Astrocyte (in vitro differentiated cells and primary cell): ENCODE data around the gene EN1. TPM values are rescaled to one million over a fixed set of nuclear protein-coding genes. Genes with fewer than 3 reads are reported as not detected.

Source experiments
- DNase-seq: peaks from one replicate; pipeline ENCODE4 v3.0.0-alpha.2; 2010; ENCODE audit warnings: low read depth
- FAIRE-seq: peaks from 2 replicates; lab custom pipeline; 2011; peaks lifted over from hg19 to GRCh38; lab: Jason Lieb, UNC
- H2AFZ ChIP-seq: 2 replicates; pipeline ENCODE4 v1.6.0; 2012; ENCODE audit warnings: low read depth, low read length, inconsistent platforms
- H3K27ac ChIP-seq: 2 replicates; pipeline ENCODE4 v1.5.1; 2011; ENCODE audit warnings: low read depth, low read length, inconsistent platforms
- H3K27me3 ChIP-seq: 2 replicates; pipeline ENCODE4 v1.6.0; 2011; ENCODE audit warnings: low read length, inconsistent platforms; ENCODE audit not compliant: insufficient read depth
- H3K36me3 ChIP-seq: 2 replicates; pipeline ENCODE4 v1.5.1; 2011; ENCODE audit warnings: low read length, inconsistent platforms; ENCODE audit not compliant: insufficient read depth
- H3K4me1 ChIP-seq: 2 replicates; pipeline ENCODE4 v1.5.1; 2011; ENCODE audit warnings: low read length, inconsistent platforms; ENCODE audit not compliant: insufficient read depth
- H3K4me2 ChIP-seq: 2 replicates; pipeline ENCODE4 v1.6.0; 2012; ENCODE audit warnings: low read length, inconsistent platforms
- H3K4me3 ChIP-seq: 2 replicates; pipeline ENCODE4 v1.5.1; 2011; ENCODE audit warnings: low read depth, mild to moderate bottlenecking, low read length, inconsistent platforms; ENCODE audit not compliant: insufficient read depth
- H3K79me2 ChIP-seq: 2 replicates; pipeline ENCODE4 v1.6.0; 2012; ENCODE audit warnings: mild to moderate bottlenecking, low read length, inconsistent platforms; ENCODE audit not compliant: insufficient read depth
- H3K9ac ChIP-seq: 2 replicates; pipeline ENCODE4 v1.6.0; 2012; ENCODE audit warnings: mild to moderate bottlenecking, low read length, inconsistent platforms
- H3K9me3 ChIP-seq: 2 replicates; pipeline ENCODE4 v1.5.1; 2012; ENCODE audit warnings: low read depth, mild to moderate bottlenecking, low read length, inconsistent platforms; ENCODE audit not compliant: insufficient read depth
- H4K20me1 ChIP-seq: 2 replicates; pipeline ENCODE4 v1.6.0; 2012; ENCODE audit warnings: low read length, inconsistent platforms; ENCODE audit not compliant: insufficient read depth
- H3K27ac Mint-ChIP-seq: one replicate; pipeline ENCODE4 v1.8.0; 2021; ENCODE audit warnings: mild to moderate bottlenecking, mixed read lengths; ENCODE audit not compliant: unreplicated experiment
- H3K27me3 Mint-ChIP-seq: one replicate; pipeline ENCODE4 v1.8.0; 2021; ENCODE audit warnings: low read depth, mixed read lengths; ENCODE audit not compliant: unreplicated experiment
- H3K36me3 Mint-ChIP-seq: one replicate; pipeline ENCODE4 v1.8.0; 2021; ENCODE audit warnings: low read depth, mixed read lengths; ENCODE audit not compliant: unreplicated experiment
- H3K4me1 Mint-ChIP-seq: one replicate; pipeline ENCODE4 v1.8.0; 2021; ENCODE audit warnings: low read depth, mixed read lengths; ENCODE audit not compliant: unreplicated experiment
- H3K4me3 Mint-ChIP-seq: one replicate; pipeline ENCODE4 v1.8.0; 2021; ENCODE audit warnings: mild to moderate bottlenecking, moderate library complexity, mixed read lengths; ENCODE audit not compliant: unreplicated experiment
- H3K9me3 Mint-ChIP-seq: one replicate; pipeline ENCODE4 v1.8.0; 2021; ENCODE audit warnings: mild to moderate bottlenecking, mixed read lengths; ENCODE audit not compliant: unreplicated experiment
- EZH2 ChIP-seq: IDR thresholded peaks from 2 replicates; pipeline ENCODE4 v1.6.1; 2012; ENCODE audit warnings: mild to moderate bottlenecking, low read length, inconsistent platforms; ENCODE audit not compliant: insufficient read depth
- total RNA-seq: library from RNA; stranded (reverse); gene quantifications from 2 replicates; pipeline ENCODE4 v1.2.1, GENCODE V29; 2021
- TF ChIP-seq, protein P1 (sequence below): IDR thresholded peaks from 2 replicates; pipeline ENCODE4 v1.5.1; 2011; ENCODE audit warnings: low read depth, mild to moderate bottlenecking, inconsistent platforms, low read length, moderate library complexity; ENCODE audit not compliant: insufficient read depth

The EN1 gene
- total RNA-seq, 1 donor from 2014 or later, result 0.09 TPM

DNA sequence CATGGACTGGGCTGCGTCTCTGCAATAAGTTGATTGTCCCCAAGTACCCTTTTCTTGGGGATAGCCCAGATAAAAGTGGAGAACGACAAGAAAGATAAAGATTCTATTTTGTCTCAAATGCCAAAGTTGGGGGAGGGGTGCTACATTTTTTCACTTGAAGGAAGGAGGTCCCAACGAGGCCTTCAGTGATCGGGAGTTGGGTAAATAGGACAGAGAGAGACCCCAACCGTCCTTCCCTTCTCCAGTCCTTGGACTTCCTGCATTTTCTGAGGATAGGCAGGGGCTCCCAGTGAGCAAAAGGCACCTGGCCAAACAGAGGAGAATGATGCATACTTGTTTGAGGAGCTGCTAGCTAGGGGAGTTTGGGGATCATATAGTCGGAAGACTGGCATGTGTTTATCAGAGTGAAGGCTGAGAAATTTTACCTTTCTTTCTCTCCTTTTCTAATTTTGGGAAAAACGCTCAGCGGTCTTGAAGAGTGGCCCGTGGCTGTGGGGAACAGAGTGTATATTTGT lies 3.5 kb upstream of the EN1 start:
- peaks cover 79% of the 10 kb centered on the region for H3K27me3 Mint-ChIP-seq

DNA sequence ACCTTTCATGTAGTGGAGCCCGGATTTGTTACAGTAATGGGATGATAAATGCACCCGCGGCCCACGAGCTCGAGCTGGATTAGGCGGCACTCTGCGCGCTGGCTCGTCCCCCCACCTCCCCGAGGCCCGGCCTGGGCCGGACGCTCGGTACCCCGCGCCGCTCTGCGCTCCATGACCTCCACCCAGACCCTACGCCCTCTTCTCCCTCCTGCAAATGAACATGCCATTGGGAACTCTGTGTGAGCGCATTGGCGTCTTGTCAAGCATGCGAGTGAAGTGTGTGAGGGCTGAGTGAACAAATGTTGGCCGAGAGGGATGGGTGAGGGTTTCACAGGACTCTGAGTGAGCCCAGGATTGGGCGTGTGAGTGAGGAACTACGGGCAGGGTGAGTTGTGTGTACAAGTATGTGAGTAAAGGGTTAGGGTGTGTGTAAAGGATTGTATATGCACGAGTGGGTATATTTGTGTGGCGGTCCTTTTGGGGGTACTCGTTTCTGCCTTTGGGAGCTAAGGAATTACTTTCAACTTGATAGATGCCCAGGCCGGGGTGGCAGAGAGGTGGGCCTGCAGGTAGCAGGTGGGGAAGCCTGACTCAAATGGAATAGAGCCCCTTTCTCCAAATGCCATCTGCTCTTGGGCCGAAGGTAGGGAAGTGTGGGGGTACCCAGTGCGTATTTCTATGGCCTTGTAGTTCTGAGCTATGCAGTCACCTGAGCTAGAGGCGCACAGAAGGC lies 2.9 kb upstream of the EN1 start:
- FAIRE-seq, result no peak
- peaks cover 83% of the 10 kb centered on the region for H3K27me3 ChIP-seq
- Mint-ChIP-seq H3K4me1 (peaks cover 2% of the 10 kb centered on the region), H3K36me3 (peaks cover 2% of the 10 kb centered on the region), H3K27ac (no peak overlapping the region), H3K4me3 (no peak overlapping the region), H3K9me3 (peaks cover 31% of the 10 kb centered on the region), H3K27me3 (peaks cover 82% of the 10 kb centered on the region)
- no peak for DNase-seq
- H3K9ac ChIP-seq, result no peak overlapping the region
- H3K79me2 ChIP-seq, result peaks cover 9% of the 10 kb centered on the region
- peak overlapping the region; percentile 85 for H3K4me2 ChIP-seq
- TF ChIP-seq, protein P1, sequence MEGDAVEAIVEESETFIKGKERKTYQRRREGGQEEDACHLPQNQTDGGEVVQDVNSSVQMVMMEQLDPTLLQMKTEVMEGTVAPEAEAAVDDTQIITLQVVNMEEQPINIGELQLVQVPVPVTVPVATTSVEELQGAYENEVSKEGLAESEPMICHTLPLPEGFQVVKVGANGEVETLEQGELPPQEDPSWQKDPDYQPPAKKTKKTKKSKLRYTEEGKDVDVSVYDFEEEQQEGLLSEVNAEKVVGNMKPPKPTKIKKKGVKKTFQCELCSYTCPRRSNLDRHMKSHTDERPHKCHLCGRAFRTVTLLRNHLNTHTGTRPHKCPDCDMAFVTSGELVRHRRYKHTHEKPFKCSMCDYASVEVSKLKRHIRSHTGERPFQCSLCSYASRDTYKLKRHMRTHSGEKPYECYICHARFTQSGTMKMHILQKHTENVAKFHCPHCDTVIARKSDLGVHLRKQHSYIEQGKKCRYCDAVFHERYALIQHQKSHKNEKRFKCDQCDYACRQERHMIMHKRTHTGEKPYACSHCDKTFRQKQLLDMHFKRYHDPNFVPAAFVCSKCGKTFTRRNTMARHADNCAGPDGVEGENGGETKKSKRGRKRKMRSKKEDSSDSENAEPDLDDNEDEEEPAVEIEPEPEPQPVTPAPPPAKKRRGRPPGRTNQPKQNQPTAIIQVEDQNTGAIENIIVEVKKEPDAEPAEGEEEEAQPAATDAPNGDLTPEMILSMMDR, result no peak
- TF ChIP-seq EZH2, result peak; percentile 75
- H3K4me1 ChIP-seq, result peaks cover 6% of the 10 kb centered on the region
- H3K27ac ChIP-seq, result no peak overlapping the region
- H3K9me3 ChIP-seq, result peaks cover 3% of the 10 kb centered on the region
- H4K20me1 ChIP-seq, result no peaks in the 10 kb centered on the region
- H3K4me3 ChIP-seq, result no peak overlapping the region
- no peak overlapping the region for H2AFZ ChIP-seq
- H3K36me3 ChIP-seq, result no peaks in the 10 kb centered on the region

More for the DNA sequence above, 3.5 kb upstream of the EN1 start:
- DNase-seq (no peak), FAIRE-seq (no peak)
- H4K20me1 ChIP-seq, result no peaks in the 10 kb centered on the region
- no peak overlapping the region for H3K4me3 ChIP-seq
- Mint-ChIP-seq H3K4me1 (peaks cover 2% of the 10 kb centered on the region), H3K27ac (peak overlapping the region; percentile 77), H3K36me3 (peaks cover 2% of the 10 kb centered on the region), H3K9me3 (peaks cover 25% of the 10 kb centered on the region), H3K4me3 (no peak overlapping the region)
- H3K27ac ChIP-seq, result no peak overlapping the region
- no peak overlapping the region for H3K9ac ChIP-seq
- TF ChIP-seq, protein P1, result no peak
- H3K4me2 ChIP-seq, result no peak overlapping the region
- H3K36me3 ChIP-seq, result no peaks in the 10 kb centered on the region
- H3K27me3 ChIP-seq, result peaks cover 80% of the 10 kb centered on the region
- H3K9me3 ChIP-seq, result peaks cover 3% of the 10 kb centered on the region
- H3K79me2 ChIP-seq, result peaks cover 3% of the 10 kb centered on the region
- H2AFZ ChIP-seq, result no peak overlapping the region
- peaks cover 6% of the 10 kb centered on the region for H3K4me1 ChIP-seq
